Measurements from ENCODE around the gene BCR. TPM values are rescaled to one million over a fixed set of nuclear protein-coding genes. Genes with fewer than 3 reads are reported as not detected.

BCR gene
- total and polyA plus RNA-seq, 2 donors from 2014 or later, result 45.0 to 97.7 TPM

GRCh38 chr22:23204125-23204488, 23.8 kb downstream of the BCR start:
- peak overlapping the region; percentile 74 to 79 for H3K27ac ChIP-seq (ENCODE audit: low read depth in 2 of 2, low read length in 2 of 2)
- H3K27me3 ChIP-seq (ENCODE audit: control insufficient read depth, insufficient read depth, low read length), result no peaks in the 10 kb centered on the region
- H3K9ac ChIP-seq (ENCODE audit: low read length in 3 of 3), result peak overlapping the region in 1 of 3 donors; percentile 2
- H3K4me3 ChIP-seq (ENCODE audit: low read length in 3 of 3), result no peak overlapping the region
- DNase-seq (no peak), FAIRE-seq (no peak)
- no peak for TF ChIP-seq CTCF (IDR thresholded peaks at IDR 0.05; ENCODE audit: borderline replicate concordance, extremely low read depth, insufficient read depth)
- intact Hi-C loops (cut with DNase I), result no loop called here
- no peaks in the 10 kb centered on the region for H3K36me3 ChIP-seq (ENCODE audit: control insufficient read depth in 2 of 3, insufficient read depth in 3 of 3, low read length in 3 of 3)
- H3K9me3 ChIP-seq (ENCODE audit: control insufficient read depth in 2 of 3, insufficient read depth in 1 of 3, low read length in 3 of 3), result no peaks in the 10 kb centered on the region
- H3K4me1 ChIP-seq (ENCODE audit: control insufficient read depth in 2 of 3, insufficient read depth in 2 of 3, low read depth in 1 of 3, low read length in 3 of 3), result peaks cover 0 to 35% (median 28%) of the 10 kb centered on the region in 3 donors

- intact Hi-C loops (cut with DNase I), result no loop called here
- no peak overlapping the region for H3K4me3 ChIP-seq (ENCODE audit: low read length in 3 of 3)
- H3K27me3 ChIP-seq (ENCODE audit: control insufficient read depth, insufficient read depth, low read length), result no peaks in the 10 kb centered on the region
- peak overlapping the region; percentile 74 to 79 for H3K27ac ChIP-seq (ENCODE audit: low read depth in 2 of 2, low read length in 2 of 2)
- peak overlapping the region in 1 of 3 donors; percentile 65 for H3K9ac ChIP-seq (ENCODE audit: low read length in 3 of 3)
- H3K4me1 ChIP-seq (ENCODE audit: control insufficient read depth in 2 of 3, insufficient read depth in 2 of 3, low read depth in 1 of 3, low read length in 3 of 3), result peaks cover 0 to 35% (median 28%) of the 10 kb centered on the region in 3 donors
- DNase-seq, result peak; percentile 42 to 92 (median 65)
- no peak for FAIRE-seq
- no peak for TF ChIP-seq CTCF (IDR thresholded peaks at IDR 0.05; ENCODE audit: borderline replicate concordance, extremely low read depth, insufficient read depth)
- H3K9me3 ChIP-seq (ENCODE audit: control insufficient read depth in 2 of 3, insufficient read depth in 1 of 3, low read length in 3 of 3), result no peaks in the 10 kb centered on the region
- no peaks in the 10 kb centered on the region for H3K36me3 ChIP-seq (ENCODE audit: control insufficient read depth in 2 of 3, insufficient read depth in 3 of 3, low read length in 3 of 3)
Measured at GRCh38 chr22:23204541-23205157, 24.3 kb downstream of the BCR start.

- intact Hi-C loops (cut with DNase I), result no loop called here
- H3K9ac ChIP-seq (ENCODE audit: low read length in 3 of 3), result peak overlapping the region in 1 of 3 donors; percentile 65
- DNase-seq (no peak), FAIRE-seq (no peak)
- H3K36me3 ChIP-seq (ENCODE audit: control insufficient read depth in 2 of 3, insufficient read depth in 3 of 3, low read length in 3 of 3), result no peaks in the 10 kb centered on the region
- no peaks in the 10 kb centered on the region for H3K27me3 ChIP-seq (ENCODE audit: control insufficient read depth, insufficient read depth, low read length)
- H3K4me3 ChIP-seq (ENCODE audit: low read length in 3 of 3), result no peak overlapping the region
- no peaks in the 10 kb centered on the region for H3K9me3 ChIP-seq (ENCODE audit: control insufficient read depth in 2 of 3, insufficient read depth in 1 of 3, low read length in 3 of 3)
- TF ChIP-seq CTCF (IDR thresholded peaks at IDR 0.05; ENCODE audit: borderline replicate concordance, extremely low read depth, insufficient read depth), result no peak
- peak overlapping the region; percentile 74 to 79 for H3K27ac ChIP-seq (ENCODE audit: low read depth in 2 of 2, low read length in 2 of 2)
- H3K4me1 ChIP-seq (ENCODE audit: control insufficient read depth in 2 of 3, insufficient read depth in 2 of 3, low read depth in 1 of 3, low read length in 3 of 3), result peaks cover 0 to 35% (median 28%) of the 10 kb centered on the region in 3 donors
Measured at GRCh38 chr22:23205339-23206049, 25.2 kb downstream of the BCR start.
